Endothelial cell of umbilical vein (primary cell): ENCODE measurements around the gene KLHL9. TPM values are rescaled to one million over a fixed set of nuclear protein-coding genes. Genes with fewer than 3 reads are reported as not detected.

Experiments used
- BruUV-seq: library from RNA; stranded (reverse); fragments of 400-500 nt; replicated peaks from 2 replicates; lab custom pipeline; 2021; lab: Mats Ljungman, UMichigan
- CTCF ChIA-PET: fragments of 300-600, 350-600 bp; sonication (Branson Sonifier 250); formaldehyde crosslinking; loops from one replicate; lab custom pipeline; 2021; ENCODE audit warnings: antibody characterized with exemption, inconsistent platforms; lab: Charles Lee
- POLR2A ChIA-PET: fragments of 300-600, 350-600 bp; sonication (Branson Sonifier 250); formaldehyde crosslinking; loops from one replicate; lab custom pipeline; 2021; ENCODE audit warnings: antibody characterized with exemption, inconsistent platforms; lab: Charles Lee
- DNase-seq: peaks from one replicate; pipeline ENCODE4 v3.0.0-alpha.2; 2011; ENCODE audit warnings: low read depth, low spot score
- FAIRE-seq: peaks from 2 replicates; lab custom pipeline; 2011; peaks lifted over from hg19 to GRCh38; lab: Jason Lieb, UNC
- H2AFZ ChIP-seq: 2 replicates; pipeline ENCODE4 v1.6.0; 2012; ENCODE audit warnings: low read depth, low read length, control low read depth, inconsistent platforms
- H3K27ac ChIP-seq: 2 replicates; pipeline ENCODE4 v1.5.1; 2011; ENCODE audit warnings: low read depth, mild to moderate bottlenecking, control low read depth, low read length, moderate library complexity; ENCODE audit not compliant: insufficient read depth
- H3K27me3 ChIP-seq, 2 experiments: 2 replicates each; pipeline versions ENCODE4 v1.6.0 to v1.6.1; 2011; ENCODE audit warnings: low read length in 2 of 2, mixed read lengths in 1 of 2; ENCODE audit not compliant: control insufficient read depth in 2 of 2, insufficient read depth in 2 of 2
- H3K36me3 ChIP-seq, 2 experiments: 2 replicates in 1 of 2; 3 replicates in 1 of 2; pipeline ENCODE4 v1.5.1; 2011; ENCODE audit warnings: low read length in 2 of 2, mild to moderate bottlenecking in 1 of 2, moderate library complexity in 1 of 2; ENCODE audit not compliant: control insufficient read depth in 2 of 2, insufficient read depth in 2 of 2; ENCODE audit errors: extremely low read depth in 1 of 2
- H3K4me1 ChIP-seq: 3 replicates; pipeline ENCODE4 v1.5.1; 2011; ENCODE audit warnings: mild to moderate bottlenecking, low read length; ENCODE audit not compliant: control insufficient read depth, insufficient read depth; ENCODE audit errors: extremely low read depth
- H3K4me2 ChIP-seq: 2 replicates; pipeline ENCODE4 v1.6.1; 2011; ENCODE audit warnings: low read length, control low read depth, mixed read lengths; ENCODE audit not compliant: insufficient read depth
- H3K4me3 ChIP-seq, 3 experiments: fragments of 200-600 bp in 1 of 3; sonication (generic), shearing (Covaris generic) in 1 of 3; replicated peaks in 1 of 3; 2 replicates each; pipeline ENCODE4 v1.5.1; 2011 to 2016; ENCODE audit warnings: control low read depth in 3 of 3, low read length in 3 of 3, mild to moderate bottlenecking in 2 of 3, inconsistent platforms in 1 of 3, low read depth in 1 of 3, moderate library complexity in 1 of 3; ENCODE audit not compliant: insufficient read depth in 1 of 3
- H3K79me2 ChIP-seq: 2 replicates; pipeline ENCODE4 v1.6.0; 2012; ENCODE audit warnings: low read length, inconsistent platforms; ENCODE audit not compliant: control insufficient read depth, insufficient read depth
- H3K9ac ChIP-seq: replicated peaks from 2 replicates; pipeline ENCODE3; 2011; ENCODE audit warnings: low read length, control low read depth; ENCODE audit not compliant: insufficient read depth; ENCODE audit errors: extremely low read depth
- H3K9me1 ChIP-seq: replicated peaks from 3 replicates; pipeline ENCODE4 v1.6.0; 2011; ENCODE audit warnings: mild to moderate bottlenecking, low read length; ENCODE audit not compliant: control insufficient read depth, insufficient read depth; ENCODE audit errors: extremely low read depth
- H3K9me3 ChIP-seq: replicated peaks from 2 replicates; pipeline ENCODE4 v1.5.1; 2012; ENCODE audit warnings: low read length, inconsistent platforms; ENCODE audit not compliant: control insufficient read depth, insufficient read depth
- H4K20me1 ChIP-seq: replicated peaks from 2 replicates; pipeline ENCODE3; 2011; ENCODE audit warnings: mild to moderate bottlenecking, low read length; ENCODE audit not compliant: control insufficient read depth, insufficient read depth; ENCODE audit errors: extremely low read depth
- EZH2 ChIP-seq: IDR thresholded peaks from 2 replicates; pipeline ENCODE4 v1.6.1; 2012; ENCODE audit warnings: borderline replicate concordance, low read depth, mild to moderate bottlenecking, moderate library complexity, low read length, inconsistent platforms; ENCODE audit not compliant: severe bottlenecking
- JUN ChIP-seq: IDR thresholded peaks from 2 replicates; pipeline ENCODE4 v1.6.1; 2011; ENCODE audit warnings: borderline replicate concordance, low read depth; ENCODE audit not compliant: insufficient read length, insufficient read depth
- POLR2A ChIP-seq: IDR thresholded peaks from 2 replicates; pipeline ENCODE4 v1.6.1; 2012; ENCODE audit warnings: low read depth, mild to moderate bottlenecking, control low read depth, low read length
- dilution Hi-C: fragments of 300-500 bp; cut with MboI; formaldehyde crosslinking; loops from one replicate; pipeline ENCODE4 v1.15.0; 2019; ENCODE audit warnings: low sequenced_read_pairs; ENCODE audit not compliant: extremely low pct_ligation_motif_present
- intact Hi-C: fragments of 100-400 bp; cut with micrococcal nuclease; formaldehyde crosslinking; loops from one replicate; pipeline ENCODE4 v1.10.0; 2022
- polyA plus RNA-seq, 4 experiments: library from polyadenylated mRNA; depleted of rRNA in 3 of 4; stranded (reverse) in 3 of 4; unstranded in 1 of 4; fragments of >200 nt; gene quantifications; 2 replicates each; pipeline versions ENCODE4 v1.2.1 to v1.2.3, GENCODE V29; 2011 to 2012; ENCODE audit warnings: missing spikeins in 1 of 4
- total RNA-seq: library from RNA; stranded (reverse); gene quantifications from 2 replicates; pipeline ENCODE4 v1.2.3, GENCODE V29; 2021
- TF ChIP-seq, protein P1 (sequence below): IDR thresholded peaks from 2 replicates; pipeline ENCODE4 v1.6.1; 2011; ENCODE audit not compliant: insufficient read depth, insufficient read length
- TF ChIP-seq, protein P2 (sequence below), 2 donors: IDR thresholded peaks; 1 replicate in 1 of 2; 2 replicates in 1 of 2; pipeline ENCODE4 v1.5.1; 2011; ENCODE audit warnings: low read length in 2 of 2, mild to moderate bottlenecking in 2 of 2, moderate library complexity in 2 of 2, control low read depth in 1 of 2, inconsistent platforms in 1 of 2, low read depth in 1 of 2; ENCODE audit not compliant: insufficient read depth in 1 of 2; ENCODE audit errors: extremely low read depth in 1 of 2

The KLHL9 gene
- total and polyA plus RNA-seq, 2 donors (not counting 3 experiments of a cell fraction or from before 2014, with no cell fraction given) = 8.0 to 23.5 TPM

DNA sequence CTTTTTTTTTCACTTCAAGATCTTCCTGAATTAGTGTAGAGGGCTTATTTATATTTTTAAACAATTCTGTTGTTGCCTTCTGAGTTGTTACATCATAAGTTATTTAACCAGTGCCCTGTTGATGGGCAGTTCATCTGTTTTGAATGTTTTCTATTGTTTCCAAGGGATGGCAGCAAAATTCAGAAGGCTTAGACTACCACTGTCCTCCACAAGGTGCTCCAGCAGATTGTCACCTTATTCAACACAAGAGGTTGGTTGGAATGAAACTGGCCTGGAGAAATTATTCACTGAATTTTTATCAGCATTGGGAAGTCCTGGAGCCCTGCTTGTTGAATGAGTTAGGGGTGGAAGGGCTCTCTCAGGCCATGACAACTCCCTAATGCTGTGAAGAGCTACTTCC, 1.3 kb upstream of the KLHL9 start:
- DNase-seq (no peak), FAIRE-seq (no peak)
- intact Hi-C loops (loop anchor here (10.0 kb wide), 1 partner anchor 1108 kb away; the partner anchor contains the start of gene DMRTA1), dilution Hi-C loops (no loop called here)
- Histone ChIP-seq H4K20me1 (peaks cover 5% of the 10 kb centered on the region), H3K27me3 (peaks cover 12 to 24% of the 10 kb centered on the region in 2 experiments), H3K4me3 (no peak overlapping the region), H3K9me1 (no peaks in the 10 kb centered on the region), H3K36me3 (no peaks in the 10 kb centered on the region), H2AFZ (no peak overlapping the region), H3K27ac (no peak overlapping the region), H3K4me2 (no peak overlapping the region), H3K79me2 (peaks cover 37% of the 10 kb centered on the region), H3K4me1 (peaks cover 28% of the 10 kb centered on the region), H3K9ac (no peak overlapping the region), H3K9me3 (no peaks in the 10 kb centered on the region)
- TF ChIP-seq, protein P1, sequence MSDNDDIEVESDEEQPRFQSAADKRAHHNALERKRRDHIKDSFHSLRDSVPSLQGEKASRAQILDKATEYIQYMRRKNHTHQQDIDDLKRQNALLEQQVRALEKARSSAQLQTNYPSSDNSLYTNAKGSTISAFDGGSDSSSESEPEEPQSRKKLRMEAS = no peak
- TF ChIP-seq EZH2 (no peak), JUN (no peak), POLR2A (no peak)
- TF ChIP-seq, protein P2, sequence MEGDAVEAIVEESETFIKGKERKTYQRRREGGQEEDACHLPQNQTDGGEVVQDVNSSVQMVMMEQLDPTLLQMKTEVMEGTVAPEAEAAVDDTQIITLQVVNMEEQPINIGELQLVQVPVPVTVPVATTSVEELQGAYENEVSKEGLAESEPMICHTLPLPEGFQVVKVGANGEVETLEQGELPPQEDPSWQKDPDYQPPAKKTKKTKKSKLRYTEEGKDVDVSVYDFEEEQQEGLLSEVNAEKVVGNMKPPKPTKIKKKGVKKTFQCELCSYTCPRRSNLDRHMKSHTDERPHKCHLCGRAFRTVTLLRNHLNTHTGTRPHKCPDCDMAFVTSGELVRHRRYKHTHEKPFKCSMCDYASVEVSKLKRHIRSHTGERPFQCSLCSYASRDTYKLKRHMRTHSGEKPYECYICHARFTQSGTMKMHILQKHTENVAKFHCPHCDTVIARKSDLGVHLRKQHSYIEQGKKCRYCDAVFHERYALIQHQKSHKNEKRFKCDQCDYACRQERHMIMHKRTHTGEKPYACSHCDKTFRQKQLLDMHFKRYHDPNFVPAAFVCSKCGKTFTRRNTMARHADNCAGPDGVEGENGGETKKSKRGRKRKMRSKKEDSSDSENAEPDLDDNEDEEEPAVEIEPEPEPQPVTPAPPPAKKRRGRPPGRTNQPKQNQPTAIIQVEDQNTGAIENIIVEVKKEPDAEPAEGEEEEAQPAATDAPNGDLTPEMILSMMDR (IDR thresholded peaks at IDR 0.05; ENCODE audit: extremely low read depth in 1 of 2, insufficient read depth in 1 of 2, low read depth in 1 of 2, low read length in 2 of 2) = no peak
- ChIA-PET CTCF (interaction anchor here (1.3 to 3.7 kb wide), 4 partner anchors 10 to 98 kb away, joined by 4 to 12 read pairs (median 10); no protein-coding TSS in a partner anchor), POLR2A (no interaction called here)
- BruUV-seq = no TSS peak
